SK-N-SH (cell line): ENCODE results near the gene SIK1.

Source experiments
- POLR2AphosphoS5 ChIP-seq: IDR thresholded peaks from 2 replicates; pipeline ENCODE4 v1.6.1; 2012; ENCODE audit warnings: low read depth, low read length
- RAD21 ChIP-seq: IDR thresholded peaks from 2 replicates; pipeline ENCODE4 v1.6.1; 2012; ENCODE audit warnings: mild to moderate bottlenecking, low read length
- TF ChIP-seq, protein P1 (sequence below): fragments of 200-600 bp; sonication (generic); IDR thresholded peaks from 2 replicates; pipeline ENCODE4 v1.6.1; 2017; ENCODE audit warnings: antibody characterized with exemption, mild to moderate bottlenecking, moderate library complexity

DNA sequence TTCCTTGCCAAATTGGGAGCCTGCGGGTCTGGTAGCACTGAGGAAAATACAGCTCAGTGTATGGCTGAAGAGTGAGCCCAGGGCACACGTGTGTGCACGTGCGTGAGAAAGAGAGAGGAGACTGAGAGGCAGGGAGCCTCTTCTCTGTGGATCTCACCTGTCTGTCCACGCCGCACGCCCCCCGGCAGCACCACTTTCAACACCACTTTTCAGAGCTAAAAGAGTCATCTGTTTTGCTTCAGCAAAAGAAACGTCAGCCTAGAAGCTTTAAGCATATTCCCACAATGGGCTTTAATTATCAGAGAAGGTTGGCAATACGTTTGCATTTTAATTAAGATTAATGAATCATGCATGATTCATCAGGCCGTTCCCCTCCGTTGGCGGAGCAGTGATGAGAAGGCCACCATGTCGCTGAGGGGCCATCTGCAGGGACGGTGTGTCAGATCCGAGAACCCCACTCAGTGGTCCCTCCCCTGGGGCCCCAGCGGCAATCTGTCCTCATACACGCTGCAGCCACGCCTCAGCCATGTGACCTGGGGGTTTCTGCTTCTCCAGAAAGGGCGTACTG lies 56.8 kb downstream of the SIK1 start:
- TF ChIP-seq RAD21: no peak
- no peak for TF ChIP-seq POLR2AphosphoS5
- TF ChIP-seq, protein P1, sequence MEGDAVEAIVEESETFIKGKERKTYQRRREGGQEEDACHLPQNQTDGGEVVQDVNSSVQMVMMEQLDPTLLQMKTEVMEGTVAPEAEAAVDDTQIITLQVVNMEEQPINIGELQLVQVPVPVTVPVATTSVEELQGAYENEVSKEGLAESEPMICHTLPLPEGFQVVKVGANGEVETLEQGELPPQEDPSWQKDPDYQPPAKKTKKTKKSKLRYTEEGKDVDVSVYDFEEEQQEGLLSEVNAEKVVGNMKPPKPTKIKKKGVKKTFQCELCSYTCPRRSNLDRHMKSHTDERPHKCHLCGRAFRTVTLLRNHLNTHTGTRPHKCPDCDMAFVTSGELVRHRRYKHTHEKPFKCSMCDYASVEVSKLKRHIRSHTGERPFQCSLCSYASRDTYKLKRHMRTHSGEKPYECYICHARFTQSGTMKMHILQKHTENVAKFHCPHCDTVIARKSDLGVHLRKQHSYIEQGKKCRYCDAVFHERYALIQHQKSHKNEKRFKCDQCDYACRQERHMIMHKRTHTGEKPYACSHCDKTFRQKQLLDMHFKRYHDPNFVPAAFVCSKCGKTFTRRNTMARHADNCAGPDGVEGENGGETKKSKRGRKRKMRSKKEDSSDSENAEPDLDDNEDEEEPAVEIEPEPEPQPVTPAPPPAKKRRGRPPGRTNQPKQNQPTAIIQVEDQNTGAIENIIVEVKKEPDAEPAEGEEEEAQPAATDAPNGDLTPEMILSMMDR: no peak
